GM19324 (cell line): ENCODE data around the gene COL13A1.

Experiments used
- ATAC-seq: cut with Tn5 transposase; IDR thresholded peaks from one replicate; pipeline ENCODE4 v1.9.1; 2021; ENCODE audit warnings: mild to moderate bottlenecking, moderate library complexity; ENCODE audit not compliant: unreplicated experiment, low FRiP score

Gene COL13A1

DNA sequence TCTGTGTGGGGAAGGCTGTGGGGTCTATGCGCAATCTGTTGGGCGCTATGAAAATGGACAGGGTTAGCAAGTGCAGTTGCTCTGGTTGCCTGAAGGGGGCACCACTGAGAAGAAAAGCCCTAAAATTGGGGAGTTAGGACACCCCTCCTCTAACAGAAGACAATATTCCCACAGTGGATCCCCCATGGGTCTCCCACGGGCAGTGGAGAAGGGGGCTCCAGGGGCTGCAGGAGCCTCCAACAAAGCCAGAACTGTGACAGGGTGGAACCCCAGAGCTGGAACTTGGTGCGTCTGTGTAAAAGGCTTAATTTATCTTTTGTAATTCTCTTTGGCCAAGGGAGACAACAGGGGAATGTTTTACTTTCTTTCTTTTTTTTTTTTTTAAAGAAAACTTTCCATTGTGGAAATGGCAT lies 12.5 kb upstream of the COL13A1 start:
- ATAC-seq, result no peak

DNA sequence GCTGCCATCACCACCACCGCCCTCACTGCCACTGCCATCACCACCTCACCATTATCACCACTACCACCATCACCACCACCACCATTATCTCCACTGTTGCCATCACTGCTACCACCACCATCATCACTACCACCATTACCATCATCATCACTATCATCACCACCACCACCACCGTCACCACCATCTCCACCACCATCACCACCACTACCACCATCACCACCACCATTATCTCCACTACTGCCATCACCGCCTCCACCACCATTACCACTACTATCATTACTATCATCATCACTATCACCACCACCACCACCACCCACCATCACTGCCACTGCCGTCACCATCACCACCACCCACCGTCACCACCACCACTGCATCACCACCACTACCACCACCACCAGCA lies 9.9 kb upstream of the COL13A1 start:
- ATAC-seq, result no peak

DNA sequence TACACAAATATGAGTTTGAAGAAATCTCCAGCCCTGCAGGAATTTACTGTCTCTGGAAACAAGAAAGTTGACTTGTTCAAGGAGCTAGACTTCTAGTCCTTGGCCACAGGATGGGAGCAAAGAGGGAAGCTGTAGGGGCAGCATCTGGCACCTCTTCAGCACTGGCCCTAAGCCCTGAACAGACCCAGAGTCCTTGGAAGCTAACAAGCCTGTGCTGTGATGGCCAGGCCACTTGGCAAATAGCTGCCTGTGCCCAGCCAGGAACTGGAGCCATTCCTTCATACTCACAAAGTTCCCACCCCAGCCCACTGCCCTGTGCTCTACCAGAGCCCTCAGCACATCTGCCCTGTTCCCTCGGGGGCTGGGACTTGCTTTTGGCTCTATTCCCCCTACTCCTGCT lies 9.4 kb upstream of the COL13A1 start:
- ATAC-seq, result no peak

DNA sequence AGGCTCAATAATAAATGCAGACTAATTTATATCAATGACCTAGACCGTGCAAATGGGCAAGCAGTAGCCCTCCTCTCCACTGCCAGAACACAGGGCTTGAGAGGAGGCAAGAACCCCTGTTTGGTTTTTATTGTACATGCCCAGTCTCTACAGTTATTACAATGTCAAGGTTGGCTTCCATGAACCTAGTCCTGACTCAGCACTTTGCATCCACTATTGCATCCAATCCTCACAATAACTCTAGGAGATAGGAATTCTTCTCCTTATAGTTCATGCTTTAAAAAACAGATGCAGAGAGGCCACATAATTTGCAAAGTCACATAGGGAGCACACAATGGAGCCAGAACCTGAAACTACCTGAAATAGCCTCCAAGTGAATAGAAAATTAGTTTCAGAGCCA lies 7.0 kb upstream of the COL13A1 start:
- no peak for ATAC-seq

DNA sequence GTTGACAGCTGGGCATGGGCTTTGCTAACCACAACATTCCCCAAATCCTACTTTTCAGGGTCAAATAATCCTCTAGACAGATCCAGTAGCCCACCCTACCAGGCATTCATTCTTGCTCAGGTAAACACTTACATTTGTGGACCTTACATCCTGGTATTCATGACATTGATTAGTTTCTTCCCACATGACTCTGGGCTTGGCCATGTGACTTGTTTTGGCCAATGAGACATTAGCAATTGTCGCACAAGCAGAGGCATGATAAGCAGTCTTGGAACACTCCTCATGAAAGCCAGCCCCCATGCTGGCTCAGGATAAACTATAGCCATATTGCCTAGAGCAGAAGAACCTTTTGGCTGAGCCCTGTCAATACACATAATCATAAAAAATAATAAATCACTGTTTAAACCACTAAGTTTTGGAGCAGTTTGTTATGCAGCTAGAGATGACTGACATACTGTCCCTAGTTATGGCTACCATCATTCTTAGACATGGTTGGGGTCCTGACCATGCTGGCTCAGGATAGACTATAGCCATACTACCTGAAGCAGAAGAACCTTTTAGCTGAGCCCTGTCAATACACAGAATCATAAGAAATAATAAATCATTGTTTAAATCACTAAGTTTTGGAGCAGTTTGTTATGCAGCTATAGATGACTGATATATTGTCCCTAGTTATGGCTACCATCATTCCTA lies 6.3 kb upstream of the COL13A1 start:
- no peak for ATAC-seq

DNA sequence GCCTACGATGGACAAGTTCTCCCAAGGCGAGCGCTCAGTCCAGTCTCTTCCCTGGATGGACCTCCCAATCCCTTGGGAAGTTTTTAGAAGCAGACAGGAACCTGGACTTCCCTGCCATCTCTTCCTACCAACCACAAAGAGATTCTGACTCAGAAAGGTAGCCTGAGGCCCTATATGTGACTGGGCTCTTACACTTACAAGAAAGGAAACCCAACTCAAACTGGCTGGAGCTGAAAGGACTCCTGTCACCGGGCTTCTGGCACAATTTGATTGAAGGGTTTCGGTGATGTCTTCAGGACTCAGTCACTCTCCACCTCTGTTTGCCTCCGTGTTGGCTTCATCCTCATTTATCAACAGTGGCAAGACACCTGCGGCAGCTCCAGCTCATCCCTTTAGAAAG lies 3.7 kb upstream of the COL13A1 start:
- ATAC-seq, result no peak

DNA sequence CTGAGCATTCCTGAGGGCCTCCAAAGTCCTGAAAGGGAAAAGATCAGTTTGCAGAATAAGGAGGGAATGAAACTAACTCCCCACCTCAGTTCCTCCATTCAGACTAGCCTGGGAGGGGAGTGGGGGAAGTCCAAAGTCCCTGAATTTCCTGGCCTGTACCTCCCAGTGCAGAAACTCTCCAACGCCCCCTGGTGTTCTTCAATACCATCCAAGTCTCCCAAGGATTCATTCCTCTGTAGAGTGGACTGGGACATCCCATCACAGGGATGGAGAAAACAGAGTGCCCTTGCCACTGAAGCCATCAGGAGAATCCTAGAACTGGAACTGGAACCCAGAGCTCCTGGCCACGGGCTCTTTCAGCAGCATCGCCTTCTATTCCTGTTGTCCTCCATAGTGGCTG lies 1.6 kb upstream of the COL13A1 start:
- no peak for ATAC-seq

DNA sequence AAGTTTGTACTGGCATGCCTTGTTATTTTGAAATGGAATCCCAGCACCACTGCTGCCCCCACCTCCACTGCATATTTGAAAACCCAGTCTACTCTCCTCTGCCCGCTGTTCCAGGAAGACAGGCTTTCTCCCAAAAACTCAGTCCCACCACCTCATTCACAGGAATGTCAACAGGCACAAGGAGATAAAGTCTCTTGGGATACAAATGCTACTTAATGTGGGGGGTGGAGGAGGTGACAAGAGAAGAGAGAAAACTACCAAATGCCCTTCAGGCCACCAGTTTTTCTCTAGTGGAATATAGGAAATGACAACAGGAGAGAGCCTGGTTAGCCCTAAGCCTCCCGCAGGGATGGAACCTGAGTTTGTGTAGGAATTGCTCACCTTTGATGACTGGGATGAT lies 1.0 kb upstream of the COL13A1 start:
- ATAC-seq, result no peak

DNA sequence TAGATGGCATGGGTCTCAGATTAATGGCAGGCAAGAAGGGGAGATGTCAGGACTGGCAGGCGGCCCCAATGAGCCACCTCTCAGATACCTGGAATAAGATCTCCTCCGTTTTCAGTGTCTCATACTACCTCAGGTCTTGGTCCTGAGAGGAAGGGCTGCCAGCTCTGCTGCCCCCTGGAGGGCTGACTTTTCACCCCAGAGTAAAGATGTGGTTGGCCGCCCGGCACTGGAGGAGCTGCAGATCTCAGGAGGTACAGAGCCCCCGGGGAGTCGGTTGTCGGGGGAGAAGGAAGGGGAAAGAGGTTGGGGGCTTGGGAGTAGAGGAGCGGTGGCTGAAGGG lies 642 bp upstream of the COL13A1 start:
- ATAC-seq, result no peak

DNA sequence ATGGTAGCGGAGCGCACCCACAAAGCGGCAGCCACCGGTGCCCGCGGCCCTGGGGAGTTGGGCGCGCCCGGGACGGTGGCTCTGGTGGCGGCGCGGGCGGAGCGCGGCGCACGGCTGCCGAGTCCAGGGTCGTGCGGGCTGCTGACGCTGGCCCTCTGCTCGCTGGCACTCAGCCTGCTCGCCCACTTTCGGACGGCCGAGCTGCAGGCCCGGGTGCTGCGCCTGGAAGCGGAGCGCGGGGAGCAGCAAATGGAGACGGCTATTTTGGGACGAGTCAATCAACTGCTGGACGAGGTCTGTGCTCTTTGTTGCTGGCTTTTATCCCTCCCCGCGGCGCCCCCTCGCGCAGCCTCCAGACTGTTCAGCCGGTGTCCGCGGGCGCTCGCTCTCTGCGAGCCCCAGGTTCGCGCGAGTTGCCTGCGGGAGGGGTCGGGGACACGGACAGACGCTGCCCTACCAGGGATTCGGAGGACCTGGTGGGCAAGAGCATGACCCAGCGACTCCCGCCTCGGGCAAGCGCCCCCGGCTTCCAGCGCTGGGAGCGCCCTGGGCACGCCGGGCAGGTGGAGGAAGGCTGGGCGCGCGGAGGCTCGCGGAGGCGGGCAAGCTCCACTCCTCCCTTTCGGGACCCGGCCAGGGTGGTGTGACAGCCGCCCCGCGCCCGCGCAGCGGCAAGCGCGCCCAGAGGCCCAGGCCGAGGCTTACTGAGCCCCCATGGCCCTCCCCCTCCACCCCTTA lies 887 bp downstream of the COL13A1 start:
- ATAC-seq, result no peak

DNA sequence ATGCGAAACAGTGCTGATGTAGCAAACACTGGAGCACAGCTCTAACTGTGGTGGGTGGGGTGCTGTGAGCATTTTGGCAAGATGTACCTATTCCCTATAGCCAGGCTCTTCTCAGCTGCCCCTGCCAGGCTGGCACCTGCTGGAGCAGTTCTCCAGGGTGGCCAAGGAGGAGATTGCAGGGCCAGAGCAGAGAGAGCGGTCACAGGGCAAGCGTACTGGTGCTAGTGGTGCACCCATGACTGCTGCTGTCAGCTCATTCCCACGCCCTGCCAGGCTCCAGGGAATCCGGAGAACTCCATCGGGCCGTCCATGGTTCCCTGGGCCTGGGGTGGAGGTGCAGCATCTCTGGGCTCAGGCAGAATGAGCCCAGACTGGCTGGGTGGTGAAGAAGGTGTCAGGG lies 2.1 kb downstream of the COL13A1 start:
- no peak for ATAC-seq

DNA sequence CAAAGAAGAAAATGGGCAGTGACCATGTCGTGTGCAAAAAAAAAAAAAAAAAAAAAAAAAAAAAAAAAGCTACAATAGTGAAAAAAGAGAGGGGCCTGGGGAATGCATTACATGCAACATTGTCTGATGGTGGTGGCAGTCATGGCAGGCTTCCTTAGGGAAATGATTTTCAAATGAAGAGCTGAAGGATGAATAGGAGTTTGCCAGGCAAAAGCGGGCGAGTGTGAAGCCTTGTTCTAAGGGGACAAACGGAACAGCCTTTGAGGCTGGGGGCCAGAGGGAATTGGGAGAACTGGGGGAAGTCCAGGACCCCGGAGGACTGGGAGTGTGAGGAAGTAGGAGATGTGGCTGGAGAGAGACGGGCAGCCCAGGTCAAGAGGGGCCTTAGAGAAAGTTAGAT lies 3.1 kb downstream of the COL13A1 start:
- no peak for ATAC-seq

DNA sequence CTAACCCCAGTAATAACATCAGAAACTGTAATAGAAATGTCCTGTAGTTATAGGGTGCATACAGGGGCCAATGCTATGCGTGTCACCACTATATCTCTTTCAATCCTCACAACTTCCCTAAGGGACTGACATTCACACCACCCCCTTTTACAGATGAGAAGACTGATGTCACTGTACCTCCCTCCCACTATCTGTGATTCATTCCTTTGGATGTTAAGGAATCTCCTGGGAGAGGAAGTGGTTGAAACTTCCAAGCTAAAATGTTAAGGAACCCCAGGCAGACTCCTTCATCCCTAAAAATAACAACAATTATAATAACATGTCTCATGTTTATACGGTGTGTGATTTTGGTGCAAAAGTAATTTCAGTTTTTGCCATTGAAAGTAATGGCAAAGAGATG lies 5.4 kb downstream of the COL13A1 start:
- no peak for ATAC-seq

DNA sequence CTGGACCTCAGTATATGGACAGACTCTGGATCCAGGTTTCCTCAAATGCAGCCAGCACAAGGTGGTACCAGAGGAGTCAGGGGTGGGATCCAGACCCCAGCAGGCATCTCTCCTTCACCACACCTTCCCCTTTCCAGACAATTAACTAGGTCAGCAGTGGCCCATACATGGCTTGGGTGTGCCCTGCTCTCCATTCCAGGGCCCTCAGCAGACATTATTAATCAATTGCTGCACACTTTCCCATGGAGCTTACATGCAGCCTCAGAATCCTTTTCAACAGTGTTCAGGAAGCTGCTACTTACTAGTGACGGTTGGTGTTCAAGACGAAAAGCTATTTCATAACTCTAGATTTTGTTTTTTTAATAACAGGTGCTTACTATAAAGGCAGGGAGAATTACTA lies 6.0 kb downstream of the COL13A1 start:
- no peak for ATAC-seq

DNA sequence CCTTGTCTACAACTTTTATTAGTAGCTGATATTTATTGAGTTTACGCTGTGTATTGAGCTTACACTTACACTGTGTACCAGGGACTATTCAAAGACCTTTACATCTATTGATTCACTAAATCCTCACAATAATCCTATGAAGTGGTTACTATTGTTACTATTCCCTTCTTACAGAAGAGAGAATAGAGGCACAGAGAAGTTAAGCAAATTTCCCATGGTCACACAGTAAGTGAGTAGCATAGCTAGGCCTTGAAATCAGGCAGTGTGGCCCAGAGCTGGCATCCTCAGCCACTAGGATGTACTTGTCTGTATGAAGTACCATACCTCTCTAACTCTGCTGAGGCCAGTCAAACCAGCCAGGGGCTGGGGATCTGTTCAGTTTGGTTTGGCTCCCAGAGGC lies 7.6 kb downstream of the COL13A1 start:
- no peak for ATAC-seq

DNA sequence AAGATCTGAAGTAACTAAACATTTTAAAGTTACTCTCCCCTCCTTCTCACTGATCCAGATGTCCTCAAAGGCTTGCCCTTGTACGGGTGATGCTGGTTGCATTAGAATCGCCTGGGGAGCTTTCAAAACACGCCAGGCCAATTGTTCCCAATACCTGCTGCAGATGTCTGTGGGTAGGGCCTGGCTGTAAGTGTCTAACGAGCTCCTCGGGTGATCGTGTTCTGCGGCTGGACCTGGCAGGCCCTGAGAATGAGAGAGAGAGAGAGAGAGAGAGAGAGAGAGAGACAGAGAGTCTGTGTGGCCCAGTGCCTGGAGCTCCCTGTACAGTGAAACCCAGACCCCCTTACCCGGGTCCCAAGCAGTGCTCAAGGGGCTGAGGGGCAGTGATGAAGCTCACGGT lies 8.4 kb downstream of the COL13A1 start:
- ATAC-seq, result no peak

DNA sequence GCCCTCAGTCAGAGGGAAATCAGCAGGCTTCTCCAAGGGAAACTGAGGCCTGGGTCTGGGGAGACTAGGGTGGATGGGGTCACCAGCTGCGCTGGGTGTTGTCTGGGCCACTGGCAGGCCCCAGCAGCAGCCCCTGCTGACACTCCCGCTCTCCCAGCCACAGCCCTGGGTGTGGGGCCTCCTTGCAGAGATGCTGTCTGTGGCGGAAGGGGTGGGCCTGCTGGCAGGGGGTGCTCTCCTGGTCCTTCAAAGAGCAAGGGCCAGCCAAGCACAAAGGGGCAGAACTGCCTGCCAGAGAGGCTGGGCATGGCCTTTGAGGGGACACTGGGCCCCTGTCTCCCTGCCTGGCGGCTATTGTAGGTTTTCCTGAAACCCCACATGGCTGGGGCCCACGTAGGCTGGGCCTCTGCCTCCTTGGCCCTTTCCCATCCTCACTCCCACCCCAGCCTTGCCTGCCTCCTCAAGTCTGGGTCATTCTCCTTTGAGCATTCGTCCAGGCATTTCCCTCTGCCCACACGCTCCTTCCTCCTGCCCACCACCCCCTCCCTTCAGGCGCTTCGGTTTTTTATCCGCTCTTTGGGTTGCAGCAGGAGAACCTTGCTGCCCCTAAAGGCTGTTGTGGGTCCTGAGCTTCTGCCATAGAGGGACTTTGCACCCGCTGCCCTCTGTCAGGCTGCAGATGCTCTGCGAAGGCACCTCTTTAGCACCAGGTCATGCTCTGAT lies 9.1 kb downstream of the COL13A1 start:
- ATAC-seq, result no peak

DNA sequence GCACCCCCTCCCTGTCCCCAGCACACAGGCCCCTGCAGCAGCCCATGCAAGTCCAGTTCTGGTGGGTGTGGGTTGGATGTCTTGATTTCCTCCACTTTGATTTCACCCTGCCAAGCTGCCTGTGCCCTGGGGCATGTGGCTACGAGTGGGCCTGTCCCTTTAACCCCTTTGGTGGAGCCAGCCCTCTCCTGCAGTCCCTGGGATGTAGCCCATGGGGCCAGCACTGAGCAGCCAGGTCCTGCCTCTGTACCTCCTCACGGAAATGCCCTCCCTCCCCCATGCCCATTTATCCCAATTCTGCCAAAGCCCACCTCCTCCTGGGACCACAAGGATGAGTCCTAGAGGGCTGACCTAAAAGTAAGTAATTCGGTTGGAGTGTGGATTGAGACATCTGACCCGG lies 11.9 kb downstream of the COL13A1 start:
- ATAC-seq, result no peak

DNA sequence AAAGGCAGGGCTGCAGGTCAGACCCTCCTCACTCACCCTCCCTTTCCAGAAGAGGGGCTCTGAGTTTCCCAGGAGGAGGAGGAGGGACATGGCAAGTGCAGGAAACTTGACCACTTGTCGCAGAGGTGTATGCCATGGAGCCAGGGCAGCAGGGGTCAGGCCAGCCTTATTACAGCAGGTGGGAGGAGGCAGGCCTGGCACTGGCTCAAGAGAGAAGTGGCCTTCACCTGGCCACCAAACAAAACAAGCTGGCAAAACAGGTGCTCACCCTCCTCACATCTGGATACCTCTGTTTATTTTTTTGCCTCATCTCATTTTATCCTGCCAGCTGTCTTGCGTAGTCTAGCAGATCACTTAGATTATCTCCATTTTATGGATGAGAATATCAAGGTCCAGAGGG lies 12.5 kb downstream of the COL13A1 start:
- ATAC-seq, result no peak

DNA sequence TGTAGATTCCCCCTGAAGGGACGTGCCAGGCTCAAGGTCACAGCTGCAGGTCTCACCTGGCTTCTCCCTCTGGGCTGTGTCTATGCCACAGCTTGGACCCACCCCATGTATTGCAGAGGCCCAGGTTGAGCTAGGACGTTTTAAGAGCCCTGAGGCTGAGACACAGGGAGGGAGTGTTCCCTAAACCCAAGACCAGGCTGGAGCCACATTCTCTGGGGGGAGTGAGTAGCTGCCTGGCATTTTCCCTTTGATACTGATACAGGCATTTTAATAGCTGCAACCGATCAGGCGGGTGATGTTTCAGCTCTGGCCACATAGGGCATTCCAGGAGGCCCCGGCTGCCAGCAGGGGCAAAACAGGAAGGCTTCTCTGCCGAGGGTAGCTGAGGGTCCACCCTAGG lies 13.4 kb downstream of the COL13A1 start:
- no peak for ATAC-seq

DNA sequence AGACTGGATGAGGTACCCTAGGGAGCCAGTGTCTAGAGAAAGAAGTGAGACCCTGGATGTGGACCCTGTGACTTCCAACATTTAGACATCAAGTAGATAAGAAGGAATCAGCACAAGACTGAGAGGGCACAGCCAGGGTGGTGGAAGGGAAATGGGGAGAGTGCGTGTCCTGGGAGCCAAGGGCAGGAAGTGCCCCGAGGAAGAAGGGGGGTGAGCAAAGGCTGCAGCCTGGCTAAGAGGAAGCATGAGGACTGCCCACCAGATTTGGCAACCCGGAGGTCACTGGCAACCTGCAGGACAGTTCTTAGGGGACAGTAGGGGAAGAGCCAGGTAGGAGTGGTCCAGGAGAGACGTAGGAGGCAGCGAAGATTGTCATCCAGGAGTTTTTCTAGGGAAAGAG lies 14.8 kb downstream of the COL13A1 start:
- ATAC-seq, result no peak

DNA sequence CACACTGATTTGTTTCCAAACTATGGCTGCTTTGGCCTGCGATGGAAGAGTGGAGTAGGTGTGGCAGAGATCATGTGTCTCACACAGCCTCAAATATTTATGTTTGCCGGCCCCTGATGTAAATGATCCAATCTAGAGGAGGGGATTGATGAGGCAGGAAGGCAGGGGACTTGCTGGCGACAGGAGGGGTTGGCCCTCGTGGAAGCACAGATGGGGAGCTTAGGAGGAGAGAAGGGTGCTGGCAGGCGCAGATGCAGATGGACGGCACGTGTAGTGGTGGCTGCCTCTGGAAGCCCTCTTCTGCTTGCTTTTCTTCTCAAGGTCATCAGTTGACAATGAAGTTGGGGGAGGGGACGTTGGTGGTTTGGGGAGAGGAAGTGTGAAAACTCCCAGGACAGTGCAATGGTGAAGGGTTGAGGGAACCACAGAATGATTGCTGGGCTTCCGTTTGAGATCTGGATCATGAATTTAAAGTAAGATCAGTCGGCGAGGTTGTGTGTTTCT lies 15.4 kb downstream of the COL13A1 start:
- ATAC-seq, result no peak
